Measurements from ENCODE around the gene SEZ6L.

Gene SEZ6L

GRCh38 chr22:26354707-26355106 is 185.4 kb downstream of the SEZ6L start:
- Histone ChIP-seq H3K27me3 (ENCODE audit: insufficient read depth, poor library complexity, severe bottlenecking) (no peaks in the 10 kb centered on the region), H3K27ac (replicated peaks) (no peak overlapping the region), H3K4me3 (replicated peaks; ENCODE audit: insufficient read depth, low read length) (no peak overlapping the region)
- TF ChIP-seq REST (IDR thresholded peaks at IDR 0.05; ENCODE audit: insufficient replicate concordance, low read depth): no peak
- no peak for TF ChIP-seq CTCF (IDR thresholded peaks at IDR 0.05; ENCODE audit: insufficient read depth, low read length)
- no peak for TF ChIP-seq POLR2AphosphoS5 (IDR thresholded peaks at IDR 0.05; ENCODE audit: low read depth)
- no peak for TF ChIP-seq SPI1 (IDR thresholded peaks at IDR 0.05; ENCODE audit: borderline replicate concordance, low read depth)
- no peak for TF ChIP-seq GABPA (IDR thresholded peaks at IDR 0.05; ENCODE audit: low read depth)
- no peak for DNase-seq (ENCODE audit: low read depth in 1 of 2, low spot score in 1 of 2)

GRCh38 chr22:26357281-26357680 is 188.0 kb downstream of the SEZ6L start:
- DNase-seq (ENCODE audit: low read depth in 1 of 2, low spot score in 1 of 2): no peak
- Histone ChIP-seq H3K4me3 (replicated peaks; ENCODE audit: insufficient read depth, low read length) (no peak overlapping the region), H3K27ac (replicated peaks) (no peak overlapping the region), H3K27me3 (ENCODE audit: insufficient read depth, poor library complexity, severe bottlenecking) (no peaks in the 10 kb centered on the region)
- no peak for TF ChIP-seq POLR2AphosphoS5 (IDR thresholded peaks at IDR 0.05; ENCODE audit: low read depth)
- TF ChIP-seq CTCF (IDR thresholded peaks at IDR 0.05; ENCODE audit: insufficient read depth, low read length): no peak
- TF ChIP-seq GABPA (IDR thresholded peaks at IDR 0.05; ENCODE audit: low read depth): no peak
- TF ChIP-seq REST (IDR thresholded peaks at IDR 0.05; ENCODE audit: insufficient replicate concordance, low read depth): no peak
- TF ChIP-seq SPI1 (IDR thresholded peaks at IDR 0.05; ENCODE audit: borderline replicate concordance, low read depth): no peak

GRCh38 chr22:26357813-26358212 is 188.6 kb downstream of the SEZ6L start:
- H3K27me3 ChIP-seq (ENCODE audit: insufficient read depth, poor library complexity, severe bottlenecking): no peaks in the 10 kb centered on the region
- H3K4me3 ChIP-seq (replicated peaks; ENCODE audit: insufficient read depth, low read length): no peak overlapping the region
- H3K27ac ChIP-seq (replicated peaks): no peak overlapping the region
- TF ChIP-seq CTCF (IDR thresholded peaks at IDR 0.05; ENCODE audit: insufficient read depth, low read length) (no peak), REST (IDR thresholded peaks at IDR 0.05; ENCODE audit: insufficient replicate concordance, low read depth) (no peak), POLR2AphosphoS5 (IDR thresholded peaks at IDR 0.05; ENCODE audit: low read depth) (no peak), GABPA (IDR thresholded peaks at IDR 0.05; ENCODE audit: low read depth) (no peak), SPI1 (IDR thresholded peaks at IDR 0.05; ENCODE audit: borderline replicate concordance, low read depth) (no peak)
- DNase-seq (ENCODE audit: low read depth in 1 of 2, low spot score in 1 of 2): no peak
